Neutrophil (primary cell): ENCODE data around the gene FFAR3.

Source experiments
- H3K27ac ChIP-seq: fragments of 200-600 bp; sonication (generic); 2 replicates; pipeline ENCODE4 v1.5.1; 2016; ENCODE audit warnings: mild to moderate bottlenecking, moderate library complexity
- H3K27me3 ChIP-seq: fragments of 200-600 bp; sonication (generic); 2 replicates; pipeline ENCODE4 v1.6.0; 2016; ENCODE audit warnings: mild to moderate bottlenecking
- H3K36me3 ChIP-seq: fragments of 200-600 bp; sonication (generic); 2 replicates; pipeline ENCODE4 v1.5.1; 2017
- H3K4me1 ChIP-seq, 2 experiments: fragments of 200-600 bp in 1 of 2; sonication (generic) in 1 of 2; 1 replicate in 1 of 2; 2 replicates in 1 of 2; pipeline versions ENCODE4 v1.5.1 to v1.6.1; 2013 to 2016; ENCODE audit warnings: low read depth in 1 of 2, low read length in 1 of 2, mild to moderate bottlenecking in 1 of 2, moderate library complexity in 1 of 2; ENCODE audit not compliant: control insufficient read depth in 1 of 2, insufficient read depth in 1 of 2
- H3K4me3 ChIP-seq, 2 experiments: fragments of 200-600 bp in 1 of 2; sonication (generic) in 1 of 2; 1 replicate in 1 of 2; 2 replicates in 1 of 2; pipeline ENCODE4 v1.5.1; 2013 to 2016; ENCODE audit warnings: low read depth in 1 of 2, low read length in 1 of 2, mild to moderate bottlenecking in 1 of 2, moderate library complexity in 1 of 2
- H3K9me3 ChIP-seq: fragments of 200-600 bp; sonication (generic); 2 replicates; pipeline ENCODE4 v1.5.1; 2016
- CTCF ChIP-seq: fragments of 200-600 bp; sonication (generic); IDR thresholded peaks from 2 replicates; pipeline ENCODE4 v1.5.1; 2016; ENCODE audit warnings: antibody characterized with exemption

FFAR3 gene

GRCh38 chr19:35344511-35345031 lies 13.7 kb upstream of the FFAR3 start:
- no peak overlapping the region for H3K4me3 ChIP-seq
- no peak overlapping the region for H3K27ac ChIP-seq
- H3K27me3 ChIP-seq = peaks cover 24% of the 10 kb centered on the region
- peaks cover 27 to 39% of the 10 kb centered on the region in 2 experiments for H3K4me1 ChIP-seq
- H3K36me3 ChIP-seq = no peaks in the 10 kb centered on the region
- TF ChIP-seq CTCF = no peak
- H3K9me3 ChIP-seq = no peaks in the 10 kb centered on the region

GRCh38 chr19:35345671-35346111 lies 12.6 kb upstream of the FFAR3 start:
- Histone ChIP-seq H3K4me3 (no peak overlapping the region), H3K27me3 (peaks cover 24% of the 10 kb centered on the region), H3K36me3 (no peaks in the 10 kb centered on the region), H3K9me3 (no peaks in the 10 kb centered on the region), H3K27ac (no peak overlapping the region), H3K4me1 (peaks cover 27 to 39% of the 10 kb centered on the region in 2 experiments)
- TF ChIP-seq CTCF = no peak

GRCh38 chr19:35346193-35347052 lies 11.8 kb upstream of the FFAR3 start:
- H3K27ac ChIP-seq = peak overlapping the region; percentile 85
- H3K4me3 ChIP-seq = peak overlapping the region; percentile 52 to 55
- no peak for TF ChIP-seq CTCF
- peaks cover 27 to 39% of the 10 kb centered on the region in 2 experiments for H3K4me1 ChIP-seq
- H3K27me3 ChIP-seq = peaks cover 24% of the 10 kb centered on the region
- H3K36me3 ChIP-seq = no peaks in the 10 kb centered on the region
- H3K9me3 ChIP-seq = no peaks in the 10 kb centered on the region

- Histone ChIP-seq H3K9me3 (no peaks in the 10 kb centered on the region), H3K27me3 (peaks cover 24% of the 10 kb centered on the region), H3K4me3 (peak within 1 kb of the TSS; percentile 52 to 55), H3K36me3 (no peaks in the 10 kb centered on the region), H3K4me1 (peaks cover 27 to 37% of the 10 kb centered on the region in 2 experiments), H3K27ac (peak within 1 kb of the TSS; percentile 85)
- TF ChIP-seq CTCF = no peak
Measured at GRCh38 chr19:35347171-35347929, 10.9 kb upstream of the FFAR3 start, which contains the start of gene FFAR1. Gene FFAR1 (plus strand): TSS chr19:35347902. CDS start chr19:35351552, 3,650 bp downstream.

- H3K27ac ChIP-seq = peak overlapping the region; percentile 85
- TF ChIP-seq CTCF = no peak
- peaks cover 24% of the 10 kb centered on the region for H3K27me3 ChIP-seq
- H3K36me3 ChIP-seq = no peaks in the 10 kb centered on the region
- H3K4me3 ChIP-seq = peak overlapping the region; percentile 52 to 55
- H3K9me3 ChIP-seq = no peaks in the 10 kb centered on the region
- peaks cover 32 to 41% of the 10 kb centered on the region in 2 experiments for H3K4me1 ChIP-seq
Measured at GRCh38 chr19:35347930-35348298, 10.3 kb upstream of the FFAR3 start.
